Osteoblast (primary cell): ENCODE results near the gene CA5A. TPM values are rescaled to one million over a fixed set of nuclear protein-coding genes. Genes with fewer than 3 reads are reported as not detected.

Experiments
- DNase-seq: peaks from one replicate; pipeline ENCODE4 v3.0.0; 2011; ENCODE audit warnings: low spot score, mixed read lengths; ENCODE audit not compliant: insufficient read length; ENCODE audit errors: missing footprints
- H2AFZ ChIP-seq: 2 replicates; pipeline ENCODE4 v1.6.0; 2011; ENCODE audit warnings: mild to moderate bottlenecking, low read length
- H3K27ac ChIP-seq: 2 replicates; pipeline ENCODE4 v1.5.1; 2011; ENCODE audit warnings: mild to moderate bottlenecking, low read depth, low read length, moderate library complexity
- H3K27me3 ChIP-seq: 2 replicates; pipeline ENCODE4 v1.6.0; 2012; ENCODE audit warnings: mild to moderate bottlenecking, control low read depth, inconsistent platforms, low read length, moderate library complexity; ENCODE audit not compliant: insufficient read depth
- H3K36me3 ChIP-seq: 2 replicates; pipeline ENCODE4 v1.5.1; 2011; ENCODE audit warnings: mild to moderate bottlenecking, low read length, control low read depth, moderate library complexity; ENCODE audit not compliant: insufficient read depth
- H3K4me1 ChIP-seq: 2 replicates; pipeline ENCODE4 v1.5.1; 2011; ENCODE audit warnings: mild to moderate bottlenecking, low read length, control low read depth, moderate library complexity; ENCODE audit not compliant: insufficient read depth
- H3K4me2 ChIP-seq: 2 replicates; pipeline ENCODE4 v1.6.0; 2011; ENCODE audit warnings: mild to moderate bottlenecking, low read length; ENCODE audit not compliant: insufficient read depth
- H3K4me3 ChIP-seq: fragments of 200-600 bp; sonication (generic); 3 replicates; pipeline ENCODE4 v1.5.1; 2012; ENCODE audit warnings: mild to moderate bottlenecking, low read length, inconsistent platforms; ENCODE audit not compliant: insufficient read depth
- H3K79me2 ChIP-seq: 2 replicates; pipeline ENCODE4 v1.6.0; 2012; ENCODE audit warnings: mild to moderate bottlenecking, low read length, control low read depth, inconsistent platforms; ENCODE audit not compliant: insufficient read depth
- H3K9me3 ChIP-seq: 2 replicates; pipeline ENCODE4 v1.5.1; 2011; ENCODE audit warnings: low read depth, low read length, control low read depth
- H4K20me1 ChIP-seq: 2 replicates; pipeline ENCODE4 v1.6.0; 2012; ENCODE audit warnings: mild to moderate bottlenecking, low read length, control low read depth; ENCODE audit not compliant: insufficient read depth
- CTCF ChIP-seq: IDR thresholded peaks from 2 replicates; pipeline ENCODE4 v1.5.1; 2011; ENCODE audit warnings: mild to moderate bottlenecking, low read depth, low read length, moderate library complexity; ENCODE audit errors: extremely low read depth
- total RNA-seq: library from RNA; depleted of rRNA; stranded (reverse); fragments of >200 nt; gene quantifications from 2 replicates; pipeline ENCODE4 v1.2.3, GENCODE V29; 2012

Gene CA5A
- total RNA-seq, 1 donor: not detected

DNA sequence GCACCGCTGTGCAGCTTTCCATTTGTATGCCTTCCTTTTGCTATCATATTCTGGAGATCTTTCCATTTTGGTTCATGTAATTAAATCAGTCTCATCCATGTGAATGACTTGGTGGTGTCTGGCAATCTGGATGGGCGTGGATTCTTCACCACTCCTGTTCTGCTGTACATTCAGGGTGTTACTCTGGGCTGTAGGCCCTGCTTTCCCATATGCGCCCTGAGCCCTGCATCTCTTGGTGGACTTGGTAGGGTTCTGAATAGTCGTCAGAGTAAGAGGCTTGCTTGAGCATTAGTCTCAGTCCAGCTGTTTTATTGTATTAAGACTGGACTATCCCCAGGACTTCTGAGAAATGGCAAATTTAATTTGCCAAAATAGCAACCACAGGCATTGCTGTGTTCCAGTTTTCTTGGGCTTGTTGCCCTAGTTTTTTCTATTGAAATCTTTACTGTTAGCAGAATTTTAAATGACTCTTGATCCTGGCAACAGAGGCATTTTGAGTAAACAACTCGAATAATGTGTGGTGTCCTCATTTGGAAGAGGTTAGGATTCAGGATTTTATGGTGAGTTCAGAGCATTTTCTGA lies 29.8 kb upstream of the CA5A start:
- peaks cover 52% of the 10 kb centered on the region for H3K4me1 ChIP-seq
- peak overlapping the region; percentile 74 for H2AFZ ChIP-seq
- H3K79me2 ChIP-seq: peaks cover 78% of the 10 kb centered on the region
- H3K27me3 ChIP-seq: no peaks in the 10 kb centered on the region
- H3K27ac ChIP-seq: peak overlapping the region; percentile 91
- no peaks in the 10 kb centered on the region for H4K20me1 ChIP-seq
- H3K9me3 ChIP-seq: no peaks in the 10 kb centered on the region
- H3K4me2 ChIP-seq: peak overlapping the region; percentile 63
- peak; percentile 72 for DNase-seq
- no peaks in the 10 kb centered on the region for H3K36me3 ChIP-seq
- TF ChIP-seq CTCF: no peak
- H3K4me3 ChIP-seq: peak overlapping the region; percentile 44

DNA sequence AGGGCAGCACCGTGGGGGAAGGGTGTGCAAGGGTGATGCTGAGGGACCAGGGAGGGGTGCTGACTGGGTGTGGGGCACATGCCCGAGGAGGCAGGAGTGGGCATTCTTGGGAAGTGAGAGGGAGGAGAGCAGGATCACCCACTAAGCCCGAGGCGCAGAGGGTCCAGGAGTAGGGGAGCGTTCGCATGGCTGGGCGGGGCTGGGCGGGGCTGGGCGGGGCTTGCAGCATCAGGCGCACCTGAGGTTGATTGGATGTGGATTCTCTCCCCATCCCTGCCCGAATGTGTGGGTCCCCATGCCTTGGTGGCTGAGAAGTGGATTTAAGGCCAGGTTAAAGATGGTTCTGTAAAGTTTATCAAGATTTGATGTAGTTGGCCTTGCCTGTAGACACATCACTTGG lies 29.1 kb upstream of the CA5A start:
- no peak for DNase-seq
- Histone ChIP-seq H3K27ac (peak overlapping the region; percentile 91), H3K4me3 (no peak overlapping the region), H3K36me3 (no peaks in the 10 kb centered on the region), H3K27me3 (no peaks in the 10 kb centered on the region), H4K20me1 (no peaks in the 10 kb centered on the region), H3K79me2 (peaks cover 78% of the 10 kb centered on the region), H2AFZ (no peak overlapping the region), H3K9me3 (no peaks in the 10 kb centered on the region), H3K4me1 (peaks cover 50% of the 10 kb centered on the region), H3K4me2 (no peak overlapping the region)
- TF ChIP-seq CTCF: no peak

- no peaks in the 10 kb centered on the region for H3K27me3 ChIP-seq
- no peaks in the 10 kb centered on the region for H3K36me3 ChIP-seq
- no peak overlapping the region for H3K4me3 ChIP-seq
- peak overlapping the region; percentile 95 for H3K27ac ChIP-seq
- H3K9me3 ChIP-seq: no peaks in the 10 kb centered on the region
- no peaks in the 10 kb centered on the region for H4K20me1 ChIP-seq
- H3K79me2 ChIP-seq: peaks cover 81% of the 10 kb centered on the region
- no peak overlapping the region for H2AFZ ChIP-seq
- TF ChIP-seq CTCF: no peak
- peak overlapping the region; percentile 57 for H3K4me2 ChIP-seq
- peaks cover 44% of the 10 kb centered on the region for H3K4me1 ChIP-seq
- DNase-seq: no peak
These were observed 27.8 kb upstream of the CA5A start for GRCh38 chr16:87964049-87964659.

GRCh38 chr16:87963400-87963799 lies 27.1 kb upstream of the CA5A start:
- Histone ChIP-seq H3K4me2 (peak overlapping the region; percentile 57), H3K4me1 (peaks cover 38% of the 10 kb centered on the region), H3K79me2 (peaks cover 85% of the 10 kb centered on the region), H3K4me3 (no peak overlapping the region), H3K27ac (peak overlapping the region; percentile 95), H3K27me3 (no peaks in the 10 kb centered on the region), H3K9me3 (no peaks in the 10 kb centered on the region), H3K36me3 (no peaks in the 10 kb centered on the region), H2AFZ (peak overlapping the region; percentile 68), H4K20me1 (no peaks in the 10 kb centered on the region)
- peak; percentile 96 for DNase-seq
- no peak for TF ChIP-seq CTCF
